Tibial nerve (tissue), 4 donors: ENCODE data around the gene FRMD4A.

ENCODE experiments used
- CTCF ChIP-seq, 5 experiments: fragments of 200-600 bp in 3 of 5; fragments of 450-650 bp in 2 of 5; sonication (generic) in 3 of 5; IDR thresholded peaks; one replicate each; pipeline ENCODE4 v1.5.1; 2016 to 2019; ENCODE audit warnings: antibody characterized with exemption in 5 of 5, mild to moderate bottlenecking in 3 of 5, moderate library complexity in 2 of 5
- EP300 ChIP-seq, 2 donors: sonication (generic); formaldehyde crosslinking; IDR thresholded peaks; one replicate each; pipeline ENCODE4 v1.6.1; 2017; ENCODE audit warnings: antibody characterized with exemption in 2 of 2, mild to moderate bottlenecking in 1 of 2

- TF ChIP-seq EP300 (IDR thresholded peaks at IDR 0.05) = no peak
- TF ChIP-seq CTCF (IDR thresholded peaks at IDR 0.05) = no peak
Measured at GRCh38 chr10:14200698-14201544, 129.8 kb downstream of the FRMD4A start.
